ENCODE measurements around the gene HOXA3. TPM values are rescaled to one million over a fixed set of nuclear protein-coding genes. Genes with fewer than 3 reads are reported as not detected.

HOXA3 gene
- total RNA-seq, 1 experiment from 2014 or later: 9.2 TPM

GRCh38 chr7:27171325-27171636 is 18.9 kb upstream of the HOXA3 start:
- ChIA-PET RAD21 (ENCODE audit: low non-redundant PET in 1 of 2, low total read pairs in 2 of 2, uncharacterized antibody in 2 of 2, unreplicated experiment in 2 of 2) (interaction anchor here in 1 of 2 experiments (1.9 kb wide), 1 partner anchor 10 kb away, joined by 4 read pairs; no protein-coding TSS in a partner anchor), POLR2A (interaction anchor here (1.3 to 2.2 kb wide), 3 partner anchors 9 to 21 kb away, joined by 3 to 7 read pairs (median 5); no protein-coding TSS in a partner anchor), CTCF (interaction anchor here (1.8 to 6.6 kb wide), 2 partner anchors 8 to 10 kb away, joined by 3 to 32 read pairs; no protein-coding TSS in a partner anchor)
- peaks cover 34 to 73% of the 10 kb centered on the region in 2 experiments for H3K4me1 ChIP-seq (ENCODE audit: control insufficient read depth in 1 of 2, insufficient read depth in 2 of 2, low read length in 2 of 2)
- TF ChIP-seq ELF1 (IDR thresholded peaks at IDR 0.05; ENCODE audit: borderline replicate concordance, low read depth) (no peak), POLR2A (IDR thresholded peaks at IDR 0.05; ENCODE audit: borderline replicate concordance, extremely low read depth, insufficient read depth, insufficient read length) (no peak), CEBPB (IDR thresholded peaks at IDR 0.05; ENCODE audit: low read depth) (no peak), TCF7L2 (IDR thresholded peaks at IDR 0.05; ENCODE audit: borderline replicate concordance, extremely low read depth, insufficient read depth, insufficient read length) (peak; percentile 96), SP1 (IDR thresholded peaks at IDR 0.05; ENCODE audit: low read depth) (no peak), EGR1 (IDR thresholded peaks at IDR 0.05; ENCODE audit: low read depth) (no peak), POLR2AphosphoS5 (IDR thresholded peaks at IDR 0.05; ENCODE audit: low read depth, low read length) (peak; percentile 26)
- TF ChIP-seq, protein P1, sequence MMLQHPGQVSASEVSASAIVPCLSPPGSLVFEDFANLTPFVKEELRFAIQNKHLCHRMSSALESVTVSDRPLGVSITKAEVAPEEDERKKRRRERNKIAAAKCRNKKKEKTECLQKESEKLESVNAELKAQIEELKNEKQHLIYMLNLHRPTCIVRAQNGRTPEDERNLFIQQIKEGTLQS (IDR thresholded peaks at IDR 0.05): no peak
- H3K9ac ChIP-seq (ENCODE audit: low read length): peak overlapping the region; percentile 89
- no peak for DNase-seq (ENCODE audit: low read depth, low spot score)
- H3K36me3 ChIP-seq (ENCODE audit: control insufficient read depth in 1 of 2, insufficient read depth in 2 of 2, low read length in 2 of 2): no peaks in the 10 kb centered on the region
- BruUV-seq (replicated peaks): no TSS peak
- peak overlapping the region; percentile 66 to 77 for H3K4me3 ChIP-seq (replicated peaks in 1 of 2; ENCODE audit: low read depth in 1 of 2, low read length in 2 of 2)
- intact Hi-C loops (cut with micrococcal nuclease): no loop called here
- peak overlapping the region; percentile 91 for H3K27ac ChIP-seq (ENCODE audit: low read depth, low read length)
- no peaks in the 10 kb centered on the region for H4K20me1 ChIP-seq (ENCODE audit: insufficient read depth)
- ATAC-seq: peak; percentile 24
- H2AFZ ChIP-seq (ENCODE audit: low read depth, low read length, poor library complexity, severe bottlenecking): no peak overlapping the region
- no peaks in the 10 kb centered on the region for H3K27me3 ChIP-seq (ENCODE audit: insufficient read depth, low read length)
- peak overlapping the region; percentile 97 for H3K4me2 ChIP-seq (ENCODE audit: low read length)
- H3K9me2 ChIP-seq (ENCODE audit: insufficient read depth): no peaks in the 10 kb centered on the region
- no peaks in the 10 kb centered on the region for H3K9me3 ChIP-seq (ENCODE audit: control insufficient read depth in 1 of 2, insufficient read depth in 1 of 2, low read depth in 1 of 2, low read length in 2 of 2)
- peaks cover 86% of the 10 kb centered on the region for H3K79me2 ChIP-seq (ENCODE audit: insufficient read depth, low read length)

All from HCT116 (cell line).